ENCODE data around the gene HBZ.
"Not testable (repeated sequence)": the region's sequence is repeated elsewhere in the genome, so short reads cannot be mapped to it uniquely, and the experiment has no call there.

GRCh38 chr16:204046-204445 lies 51.6 kb downstream of the HBZ start:
- TF ChIP-seq YY1 (IDR thresholded peaks at IDR 0.05; ENCODE audit: insufficient read depth, insufficient read length); SUZ12 (IDR thresholded peaks at IDR 0.05; ENCODE audit: extremely low read depth, insufficient read depth, insufficient read length): not testable (repeated sequence)

Measured in NT2/D1 (cell line).